ENCODE results near the gene PLEK.
"Not testable (repeated sequence)": the region's sequence is repeated elsewhere in the genome, so short reads cannot be mapped to it uniquely, and the experiment has no call there.

PLEK gene

DNA sequence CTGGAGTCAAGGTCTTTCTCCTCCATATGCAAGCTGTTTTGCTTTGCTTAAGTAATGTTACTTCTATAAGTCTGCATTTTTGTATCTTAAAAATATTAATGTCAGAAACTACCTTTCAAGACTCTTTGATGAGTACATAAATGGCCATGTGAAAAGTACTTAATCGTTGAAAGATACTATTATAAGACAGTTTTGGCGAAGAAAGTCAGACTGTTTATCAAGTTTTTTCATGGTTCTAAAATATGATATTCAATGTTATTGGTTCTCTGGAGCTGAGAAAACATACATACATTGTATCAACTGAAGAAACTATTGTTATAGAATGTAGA is 76.9 kb downstream of the PLEK start:
- DNase-seq (ENCODE audit: low read depth in 1 of 2, low spot score in 1 of 2) = no peak
- TF ChIP-seq CTCF (IDR thresholded peaks at IDR 0.05; ENCODE audit: insufficient read depth, low read length) = no peak
- no peak for TF ChIP-seq SPI1 (IDR thresholded peaks at IDR 0.05; ENCODE audit: borderline replicate concordance, low read depth)
- TF ChIP-seq, protein P1, sequence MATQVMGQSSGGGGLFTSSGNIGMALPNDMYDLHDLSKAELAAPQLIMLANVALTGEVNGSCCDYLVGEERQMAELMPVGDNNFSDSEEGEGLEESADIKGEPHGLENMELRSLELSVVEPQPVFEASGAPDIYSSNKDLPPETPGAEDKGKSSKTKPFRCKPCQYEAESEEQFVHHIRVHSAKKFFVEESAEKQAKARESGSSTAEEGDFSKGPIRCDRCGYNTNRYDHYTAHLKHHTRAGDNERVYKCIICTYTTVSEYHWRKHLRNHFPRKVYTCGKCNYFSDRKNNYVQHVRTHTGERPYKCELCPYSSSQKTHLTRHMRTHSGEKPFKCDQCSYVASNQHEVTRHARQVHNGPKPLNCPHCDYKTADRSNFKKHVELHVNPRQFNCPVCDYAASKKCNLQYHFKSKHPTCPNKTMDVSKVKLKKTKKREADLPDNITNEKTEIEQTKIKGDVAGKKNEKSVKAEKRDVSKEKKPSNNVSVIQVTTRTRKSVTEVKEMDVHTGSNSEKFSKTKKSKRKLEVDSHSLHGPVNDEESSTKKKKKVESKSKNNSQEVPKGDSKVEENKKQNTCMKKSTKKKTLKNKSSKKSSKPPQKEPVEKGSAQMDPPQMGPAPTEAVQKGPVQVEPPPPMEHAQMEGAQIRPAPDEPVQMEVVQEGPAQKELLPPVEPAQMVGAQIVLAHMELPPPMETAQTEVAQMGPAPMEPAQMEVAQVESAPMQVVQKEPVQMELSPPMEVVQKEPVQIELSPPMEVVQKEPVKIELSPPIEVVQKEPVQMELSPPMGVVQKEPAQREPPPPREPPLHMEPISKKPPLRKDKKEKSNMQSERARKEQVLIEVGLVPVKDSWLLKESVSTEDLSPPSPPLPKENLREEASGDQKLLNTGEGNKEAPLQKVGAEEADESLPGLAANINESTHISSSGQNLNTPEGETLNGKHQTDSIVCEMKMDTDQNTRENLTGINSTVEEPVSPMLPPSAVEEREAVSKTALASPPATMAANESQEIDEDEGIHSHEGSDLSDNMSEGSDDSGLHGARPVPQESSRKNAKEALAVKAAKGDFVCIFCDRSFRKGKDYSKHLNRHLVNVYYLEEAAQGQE (IDR thresholded peaks at IDR 0.05; ENCODE audit: insufficient replicate concordance, low read depth) = no peak
- TF ChIP-seq GABPA (IDR thresholded peaks at IDR 0.05; ENCODE audit: low read depth) = no peak
- no peak for TF ChIP-seq POLR2AphosphoS5 (IDR thresholded peaks at IDR 0.05; ENCODE audit: low read depth)
- H3K27ac ChIP-seq (replicated peaks) = no peak overlapping the region
- H3K27me3 ChIP-seq (ENCODE audit: insufficient read depth, poor library complexity, severe bottlenecking) = no peaks in the 10 kb centered on the region
- no peak overlapping the region for H3K4me3 ChIP-seq (replicated peaks; ENCODE audit: insufficient read depth, low read length)

DNA sequence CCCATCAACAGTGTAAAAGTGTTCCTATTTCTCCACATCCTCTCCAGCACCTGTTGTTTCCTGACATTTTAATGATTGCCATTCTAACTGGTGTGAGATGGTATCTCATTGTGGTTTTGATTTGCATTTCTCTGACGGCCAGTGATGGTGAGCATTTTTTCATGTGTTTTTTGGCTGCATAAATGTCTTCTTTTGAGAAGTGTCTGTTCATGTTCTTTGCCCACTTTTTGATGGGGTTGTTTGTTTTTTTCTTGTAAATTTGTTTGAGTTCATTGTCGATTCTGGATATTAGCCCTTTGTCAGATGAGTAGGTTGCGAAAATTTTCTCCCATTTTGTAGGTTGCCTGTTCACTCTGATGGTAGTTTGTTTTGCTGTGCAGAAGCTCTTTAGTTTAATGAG is 81.3 kb downstream of the PLEK start:
- not testable (repeated sequence) for H3K27ac ChIP-seq (replicated peaks); H3K4me3 ChIP-seq (replicated peaks; ENCODE audit: insufficient read depth, low read length); DNase-seq (ENCODE audit: low read depth in 1 of 2, low spot score in 1 of 2); H3K27me3 ChIP-seq (ENCODE audit: insufficient read depth, poor library complexity, severe bottlenecking)

Data from HL-60 (cell line).